ENCODE results near the gene FAM193A. TPM values are rescaled to one million over a fixed set of nuclear protein-coding genes. Genes with fewer than 3 reads are reported as not detected.

FAM193A gene
- total RNA-seq, 4 donors from 2014 or later = 17.1 to 51.2 (median 28.1) TPM

GRCh38 chr4:2753436-2753835 is 217.0 kb downstream of the FAM193A start:
- H3K27me3 ChIP-seq = no peaks in the 10 kb centered on the region
- H3K36me3 ChIP-seq = no peaks in the 10 kb centered on the region
- no peaks in the 10 kb centered on the region for H3K4me1 ChIP-seq
- intact Hi-C loops (cut with DNase I; ENCODE audit: low total_unique reads) = no loop called here
- H3K4me3 ChIP-seq = no peak overlapping the region
- no peak for DNase-seq
- no peaks in the 10 kb centered on the region for H3K9me3 ChIP-seq
- TF ChIP-seq POLR2A (IDR thresholded peaks at IDR 0.05) = no peak
- TF ChIP-seq CTCF (IDR thresholded peaks at IDR 0.05) = no peak
- H3K27ac ChIP-seq = no peak overlapping the region

- no peaks in the 10 kb centered on the region for H3K9me3 ChIP-seq
- peak overlapping the region; percentile 52 to 65 for H3K27ac ChIP-seq
- intact Hi-C loops (cut with DNase I; ENCODE audit: low total_unique reads) = no loop called here
- no peak for TF ChIP-seq CTCF (IDR thresholded peaks at IDR 0.05)
- no peak for TF ChIP-seq POLR2A (IDR thresholded peaks at IDR 0.05)
- no peaks in the 10 kb centered on the region for H3K36me3 ChIP-seq
- no peaks in the 10 kb centered on the region for H3K4me1 ChIP-seq
- DNase-seq = no peak
- H3K4me3 ChIP-seq = peak overlapping the region; percentile 61 to 67
- H3K27me3 ChIP-seq = no peaks in the 10 kb centered on the region
Observed at GRCh38 chr4:2754848-2755819, 218.7 kb downstream of the FAM193A start.

GRCh38 chr4:2755821-2756690 is 219.6 kb downstream of the FAM193A start, which contains the start of gene TNIP2:
TNIP2 (minus strand) TSS chr4:2756336; CDS start chr4:2756289, 47 bp downstream.
- Histone ChIP-seq H3K27ac (peak within 1 kb of the TSS; percentile 52 to 65), H3K9me3 (no peaks in the 10 kb centered on the region), H3K36me3 (no peaks in the 10 kb centered on the region), H3K27me3 (no peaks in the 10 kb centered on the region), H3K4me3 (peak within 1 kb of the TSS; percentile 61 to 67), H3K4me1 (no peaks in the 10 kb centered on the region)
- TF ChIP-seq CTCF (IDR thresholded peaks at IDR 0.05) (peak in 3 of 4 experiments; percentile 44 to 68 (median 44)), POLR2A (IDR thresholded peaks at IDR 0.05) (peak; percentile 26 to 81)
- intact Hi-C loops (cut with DNase I; ENCODE audit: low total_unique reads) = no loop called here
- peak; percentile 84 to 88 for DNase-seq

GRCh38 chr4:2756691-2757350 is 220.4 kb downstream of the FAM193A start:
- no peak for TF ChIP-seq POLR2A (IDR thresholded peaks at IDR 0.05)
- TF ChIP-seq CTCF (IDR thresholded peaks at IDR 0.05) = no peak
- no peaks in the 10 kb centered on the region for H3K4me1 ChIP-seq
- H3K27ac ChIP-seq = peak overlapping the region; percentile 44 to 54
- H3K9me3 ChIP-seq = no peaks in the 10 kb centered on the region
- no peaks in the 10 kb centered on the region for H3K36me3 ChIP-seq
- peak overlapping the region; percentile 17 to 67 for H3K4me3 ChIP-seq
- no peak for DNase-seq
- intact Hi-C loops (cut with DNase I; ENCODE audit: low total_unique reads) = no loop called here
- no peaks in the 10 kb centered on the region for H3K27me3 ChIP-seq
